NCI-H526 treated with DMSO at 0.1 percent for 48 hours (cell line): ENCODE measurements around the gene BHLHA15.
"Not testable (repeated sequence)": the region's sequence is repeated elsewhere in the genome, so short reads cannot be mapped to it uniquely, and the experiment has no call there.

ENCODE experiments used
- DNase-seq: peaks from one replicate; lab custom pipeline; 2025; lab: John Stamatoyannopoulos, UW

Gene BHLHA15

DNA sequence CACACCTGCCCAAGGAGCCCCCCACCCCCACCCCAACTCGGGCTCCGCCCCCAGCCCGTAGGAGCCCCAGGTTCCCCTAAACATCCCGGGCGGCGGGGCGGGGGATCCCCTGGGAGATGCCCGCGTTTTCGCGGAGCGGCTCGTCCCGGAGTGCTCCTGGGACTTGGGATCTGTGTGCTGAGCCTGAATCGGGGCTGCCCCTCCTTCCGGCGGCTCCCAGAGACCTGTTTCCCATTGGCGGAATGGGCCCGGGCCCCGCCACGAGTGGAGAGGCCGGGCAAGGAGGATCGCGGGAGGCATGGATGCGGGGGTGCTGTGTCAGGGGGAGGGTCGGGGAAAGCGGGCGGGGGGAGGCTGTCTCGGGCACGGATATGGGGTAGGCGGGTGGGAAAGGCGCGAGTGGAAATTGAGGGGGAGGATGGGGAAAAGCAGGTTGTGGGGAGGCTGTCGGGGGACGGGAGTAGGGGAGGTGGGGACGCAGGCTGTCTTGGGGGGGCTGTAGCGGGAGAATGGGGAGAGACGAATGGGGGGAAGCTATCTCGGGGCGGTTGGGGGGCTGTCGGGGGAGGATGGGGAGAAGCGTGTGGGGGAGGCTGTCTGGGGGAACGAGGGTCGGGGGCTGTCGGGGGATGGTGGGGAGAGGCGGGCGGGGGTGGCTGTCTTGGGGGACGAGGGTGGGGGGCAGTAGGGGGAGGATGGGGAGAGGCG, 572 bp upstream of the BHLHA15 start:
- no peak for DNase-seq

DNA sequence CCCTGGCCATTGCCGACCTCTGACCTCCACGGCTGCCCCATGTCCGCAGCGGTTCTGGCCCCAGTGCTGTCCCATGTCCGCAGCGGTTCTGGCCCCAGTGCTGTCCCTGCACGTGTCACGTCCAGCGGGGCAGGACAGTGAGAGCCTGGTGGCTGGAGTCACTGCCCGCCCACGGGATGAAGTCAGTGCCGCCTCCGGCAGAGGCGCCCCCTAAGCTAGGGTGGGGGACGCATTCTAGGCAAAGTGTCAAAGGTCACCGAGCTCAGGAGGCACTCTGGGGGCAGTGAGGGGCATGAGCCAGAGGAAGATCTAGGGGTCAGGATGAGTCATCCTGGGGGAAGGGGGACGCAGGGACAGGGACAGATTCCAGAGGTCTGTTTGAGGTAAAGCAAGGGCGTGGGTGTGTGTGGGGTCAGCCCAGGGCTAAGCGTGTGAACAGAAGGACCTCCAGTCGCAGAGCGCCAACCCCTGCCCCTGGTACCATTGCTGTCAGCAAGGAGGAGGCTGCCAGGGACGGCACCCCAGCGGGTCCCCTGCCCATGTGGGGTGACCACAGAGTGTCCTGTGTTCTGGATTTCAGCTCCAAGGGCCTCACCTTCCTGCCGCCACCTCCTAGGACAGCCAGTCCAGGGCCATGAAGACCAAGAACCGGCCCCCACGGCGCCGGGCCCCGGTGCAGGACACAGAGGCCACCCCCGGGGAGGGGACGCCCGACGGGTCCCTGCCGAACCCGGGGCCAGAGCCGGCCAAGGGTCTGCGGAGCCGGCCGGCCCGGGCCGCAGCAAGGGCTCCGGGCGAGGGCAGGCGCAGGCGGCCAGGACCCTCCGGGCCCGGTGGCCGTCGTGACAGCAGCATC, 665 bp downstream of the BHLHA15 start:
- no peak for DNase-seq

DNA sequence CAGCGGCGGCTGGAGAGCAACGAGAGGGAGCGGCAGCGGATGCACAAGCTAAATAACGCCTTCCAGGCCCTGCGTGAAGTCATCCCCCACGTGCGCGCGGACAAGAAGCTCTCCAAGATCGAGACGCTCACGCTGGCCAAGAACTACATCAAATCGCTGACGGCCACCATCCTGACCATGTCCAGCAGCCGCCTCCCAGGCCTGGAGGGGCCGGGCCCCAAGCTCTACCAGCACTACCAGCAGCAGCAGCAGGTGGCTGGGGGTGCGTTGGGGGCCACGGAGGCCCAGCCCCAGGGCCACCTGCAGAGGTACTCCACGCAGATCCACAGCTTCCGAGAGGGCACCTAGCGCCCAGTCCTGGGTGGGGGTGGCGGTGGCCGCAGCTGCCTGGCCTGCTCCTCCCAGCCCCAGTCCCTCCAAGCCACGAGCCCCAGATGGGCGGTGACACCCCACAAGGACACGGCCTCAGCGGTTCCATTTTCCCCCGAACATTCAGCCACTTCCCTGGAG, 1.3 kb downstream of the BHLHA15 start:
- no peak for DNase-seq

GRCh38 chr7:98213296-98213887, 2.2 kb downstream of the BHLHA15 start:
- no peak for DNase-seq

GRCh38 chr7:98213888-98214810, 2.9 kb downstream of the BHLHA15 start:
- no peak for DNase-seq

GRCh38 chr7:98214811-98215321, 3.6 kb downstream of the BHLHA15 start:
- DNase-seq = no peak

- no peak for DNase-seq
Measured at GRCh38 chr7:98215561-98216495, 4.6 kb downstream of the BHLHA15 start.

GRCh38 chr7:98216941-98217622, 5.8 kb downstream of the BHLHA15 start:
- DNase-seq = no peak

DNA sequence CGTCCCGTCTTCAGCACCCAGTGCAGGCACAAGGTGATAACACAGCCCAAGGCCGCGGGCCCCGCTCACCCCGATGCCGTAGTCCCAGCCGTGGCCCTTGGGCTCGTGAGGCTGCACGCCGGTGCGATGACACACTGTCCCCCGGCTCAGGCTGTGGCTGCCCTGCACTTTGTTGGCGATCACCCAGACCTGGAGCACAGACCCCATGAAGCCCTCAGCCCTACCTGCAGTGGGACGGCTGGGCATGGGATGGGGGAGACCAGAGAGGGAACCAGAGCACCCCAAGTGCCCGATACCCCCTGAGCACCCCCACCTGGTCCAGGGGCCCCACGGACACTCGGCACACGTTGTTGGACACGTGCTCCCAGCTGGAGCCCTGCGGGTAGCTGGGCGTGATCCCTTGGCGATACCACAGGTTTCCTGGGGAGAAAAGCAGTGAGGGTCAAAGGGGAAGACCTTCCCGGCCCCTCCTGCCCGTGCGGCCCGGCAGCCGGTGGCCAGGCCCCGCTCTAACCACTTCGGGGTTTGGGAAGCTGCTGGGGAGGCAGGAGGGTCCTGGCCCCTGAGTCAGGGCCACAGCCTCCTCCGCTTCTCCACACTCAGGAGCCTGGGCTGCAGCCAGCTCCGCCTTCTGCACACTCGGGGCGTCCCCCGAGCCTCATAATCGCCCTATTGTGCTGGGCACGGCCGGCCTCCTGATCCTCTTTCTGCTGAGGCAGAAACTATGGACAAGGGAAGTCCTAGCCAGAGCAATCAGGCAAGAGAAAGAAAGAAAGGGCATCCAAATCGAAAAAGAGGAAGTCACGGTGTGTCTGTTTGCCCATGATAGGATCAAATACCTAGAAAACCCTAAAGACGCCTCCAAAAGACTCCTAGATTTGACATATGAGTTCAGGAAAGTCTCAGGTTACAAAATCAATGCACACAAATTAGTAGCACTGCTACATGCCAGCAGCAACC, 6.7 kb downstream of the BHLHA15 start:
- DNase-seq = no peak

DNA sequence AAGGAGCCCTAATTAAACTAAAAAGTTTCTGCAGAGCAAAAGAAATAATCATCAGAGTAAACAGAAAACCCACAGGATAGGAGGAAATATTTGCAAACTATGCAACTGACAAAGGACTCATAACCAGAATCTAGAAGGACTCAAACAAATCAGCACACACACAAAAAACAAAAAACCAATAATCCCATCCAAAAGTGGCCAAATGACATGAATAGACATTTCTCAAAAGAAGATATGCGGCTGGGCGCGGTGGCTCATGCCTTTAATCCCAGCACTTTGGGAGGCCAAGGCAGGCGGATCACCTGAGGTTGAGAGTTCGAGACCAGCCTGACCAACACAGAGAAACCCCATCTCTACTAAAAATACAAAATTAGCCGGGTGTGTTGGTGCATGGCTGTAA, 8.1 kb downstream of the BHLHA15 start:
- not testable (repeated sequence) for DNase-seq

- no peak for DNase-seq
Measured at GRCh38 chr7:98221611-98222532, 10.6 kb downstream of the BHLHA15 start.

- no peak for DNase-seq
Measured at GRCh38 chr7:98222533-98223195, 11.4 kb downstream of the BHLHA15 start.

- DNase-seq = peak; percentile 25
Measured at GRCh38 chr7:98223351-98223897, 12.2 kb downstream of the BHLHA15 start.

DNA sequence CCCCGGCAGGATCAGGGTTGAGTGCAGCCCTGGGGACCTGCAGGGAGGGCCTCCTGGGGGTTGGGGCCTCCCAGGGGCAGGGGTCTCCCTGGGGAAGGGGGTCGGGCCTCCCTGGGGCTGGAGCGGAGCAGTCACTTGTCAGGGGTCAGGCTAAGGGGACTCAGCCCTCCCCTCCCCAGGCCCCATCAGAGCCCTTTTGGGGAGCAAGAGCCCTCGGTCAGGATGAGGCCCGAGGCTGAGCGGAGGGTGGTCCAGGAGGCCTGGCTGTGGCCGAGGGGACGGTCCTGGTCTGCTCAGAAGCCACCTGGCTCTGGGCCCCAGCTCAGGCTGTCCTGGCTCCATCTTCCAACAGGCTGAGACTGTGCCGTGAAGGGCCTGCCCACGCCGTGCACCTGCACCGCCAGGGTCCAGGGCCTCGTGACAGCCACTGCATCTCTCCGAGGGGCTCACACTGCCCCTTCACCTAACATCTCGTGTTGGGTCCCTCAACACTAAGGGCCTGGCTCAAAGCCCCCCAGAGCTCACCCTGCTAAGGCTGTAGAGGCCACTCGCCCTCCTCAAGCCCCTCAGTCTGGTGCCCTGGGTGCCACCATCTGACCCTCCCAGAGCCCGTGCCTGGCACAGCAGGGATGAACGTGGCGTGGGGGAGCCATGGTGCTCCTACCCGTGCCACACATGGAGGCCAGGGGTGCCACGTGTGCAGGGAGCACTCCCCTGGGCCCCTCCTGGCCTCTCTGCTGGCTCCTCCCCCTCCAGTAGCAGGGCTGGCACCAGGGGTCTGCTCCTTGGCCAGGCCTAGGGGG, 12.9 kb downstream of the BHLHA15 start:
- no peak for DNase-seq

DNA sequence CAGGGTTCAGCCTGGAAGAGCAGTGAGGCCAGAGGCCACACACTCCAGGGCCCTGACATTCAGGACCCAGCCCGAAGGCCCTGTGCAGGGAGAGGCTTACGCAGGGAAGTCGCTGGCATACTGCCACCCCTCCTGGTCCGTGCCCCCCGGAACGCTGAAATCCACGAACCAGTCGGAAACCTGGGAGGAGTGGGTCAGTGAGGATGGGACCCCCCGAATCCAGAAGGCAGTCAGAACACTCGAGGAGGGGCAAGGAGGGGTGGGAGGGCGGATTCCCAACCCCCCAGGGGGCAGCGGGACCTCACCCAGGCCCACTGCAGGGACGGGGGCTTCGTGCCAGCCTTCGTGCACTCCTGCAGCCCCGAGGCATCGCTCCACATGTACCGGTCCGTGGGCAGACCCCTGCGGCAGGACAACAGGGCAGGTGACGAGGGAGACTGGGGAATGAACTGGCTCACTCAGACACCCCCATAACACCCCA, 13.5 kb downstream of the BHLHA15 start:
- no peak for DNase-seq
